IMR-90 (cell line): ENCODE results near the gene NEXN. TPM values are rescaled to one million over a fixed set of nuclear protein-coding genes. Genes with fewer than 3 reads are reported as not detected.
A peak's percentile ranks its signal among the peaks of the same experiment; 100 is the strongest.

Source experiments
- ATAC-seq: fragments of 200-7000 bp; cut with Tn5 transposase; 2 replicates; pipeline ENCODE4 v1.9.1; 2020; ENCODE audit warnings: low read depth, mild to moderate bottlenecking, moderate library complexity
- BruUV-seq: library from RNA; stranded (reverse); fragments of 400-500 nt; replicated peaks from 2 replicates; lab custom pipeline; 2021; lab: Mats Ljungman, UMichigan
- CTCF ChIA-PET: fragments of 300-600 bp; formaldehyde crosslinking; extraction: SDS; loops from one replicate; lab custom pipeline; 2021; ENCODE audit warnings: antibody characterized with exemption; lab: Yijun Ruan, JAX
- POLR2A ChIA-PET: fragments of 300-600 bp; sonication (Branson Sonifier 250); formaldehyde crosslinking; loops from one replicate; lab custom pipeline; 2022; ENCODE audit warnings: antibody characterized with exemption; ENCODE audit not compliant: unreplicated experiment; lab: Charles Lee
- DNase-seq: peaks from one replicate; pipeline ENCODE4 v3.0.0; 2013
- H2AFZ ChIP-seq: replicated peaks from 2 replicates; pipeline ENCODE3; 2013; ENCODE audit warnings: low read length, mild to moderate bottlenecking; ENCODE audit not compliant: poor library complexity
- H2AK5ac ChIP-seq: 2 replicates; pipeline ENCODE4 v1.6.1; 2013; ENCODE audit warnings: low read depth, low read length, inconsistent platforms
- H2AK9ac ChIP-seq: replicated peaks from 2 replicates; pipeline ENCODE3; 2013; ENCODE audit warnings: mild to moderate bottlenecking, low read depth, low read length, moderate library complexity; ENCODE audit not compliant: poor library complexity
- H2BK120ac ChIP-seq: 2 replicates; pipeline ENCODE4 v1.6.1; 2013; ENCODE audit warnings: low read depth, low read length, inconsistent platforms
- H2BK15ac ChIP-seq: 3 replicates; pipeline ENCODE4 v1.6.1; 2013; ENCODE audit warnings: low read depth, low read length, inconsistent platforms
- H2BK20ac ChIP-seq: 2 replicates; pipeline ENCODE4 v1.6.1; 2013; ENCODE audit warnings: low read depth, mild to moderate bottlenecking, inconsistent platforms, low read length, moderate library complexity
- H2BK5ac ChIP-seq: 2 replicates; pipeline ENCODE4 v1.6.1; 2013; ENCODE audit warnings: mild to moderate bottlenecking, low read depth, low read length, inconsistent platforms; ENCODE audit not compliant: poor library complexity, severe bottlenecking
- H3K14ac ChIP-seq: replicated peaks from 2 replicates; pipeline ENCODE4 v1.6.1; 2013; ENCODE audit warnings: low read depth, low read length, inconsistent platforms
- H3K18ac ChIP-seq: 2 replicates; pipeline ENCODE4 v1.6.1; 2013; ENCODE audit warnings: low read depth, low read length, control low read depth
- H3K23ac ChIP-seq: 2 replicates; pipeline ENCODE4 v1.6.1; 2013; ENCODE audit warnings: low read depth, low read length, inconsistent platforms
- H3K27ac ChIP-seq: 2 replicates; pipeline ENCODE4 v1.5.1; 2013; ENCODE audit warnings: mild to moderate bottlenecking, control low read depth, low read length; ENCODE audit not compliant: insufficient read depth
- H3K27me3 ChIP-seq: 2 replicates; pipeline ENCODE4 v1.6.1; 2013; ENCODE audit warnings: low read length; ENCODE audit not compliant: control insufficient read depth, insufficient read depth
- H3K36me3 ChIP-seq: 2 replicates; pipeline ENCODE4 v1.6.1; 2013; ENCODE audit warnings: low read length, mixed read lengths; ENCODE audit not compliant: control insufficient read depth, insufficient read depth
- H3K4ac ChIP-seq: 2 replicates; pipeline ENCODE4 v1.6.1; 2013; ENCODE audit warnings: low read depth, low read length, inconsistent platforms
- H3K4me1 ChIP-seq: 2 replicates; pipeline ENCODE4 v1.6.1; 2013; ENCODE audit warnings: low read length, mixed read lengths; ENCODE audit not compliant: control insufficient read depth, insufficient read depth
- H3K4me2 ChIP-seq: 2 replicates; pipeline ENCODE4 v1.6.1; 2013; ENCODE audit warnings: low read depth, mild to moderate bottlenecking, control low read depth, low read length, moderate library complexity
- H3K4me3 ChIP-seq: 2 replicates; pipeline ENCODE4 v1.5.1; 2013; ENCODE audit warnings: low read depth, mild to moderate bottlenecking, control low read depth, low read length, moderate library complexity; ENCODE audit not compliant: insufficient read depth
- H3K56ac ChIP-seq: 2 replicates; pipeline ENCODE4 v1.6.1; 2013; ENCODE audit warnings: low read length, inconsistent platforms; ENCODE audit not compliant: insufficient read depth; ENCODE audit errors: extremely low read depth
- H3K79me1 ChIP-seq, 2 experiments: 2 replicates each; pipeline ENCODE4 v1.6.1; 2013; ENCODE audit warnings: low read length in 2 of 2, inconsistent platforms in 1 of 2, low read depth in 1 of 2
- H3K9ac ChIP-seq: 2 replicates; pipeline ENCODE4 v1.6.1; 2013; ENCODE audit warnings: low read depth, low read length, control low read depth
- H3K9me1 ChIP-seq: 2 replicates; pipeline ENCODE4 v1.6.1; 2013; ENCODE audit warnings: low read length, inconsistent platforms; ENCODE audit not compliant: insufficient read depth
- H3K9me3 ChIP-seq: 2 replicates; pipeline ENCODE4 v1.6.1; 2013; ENCODE audit warnings: low read length; ENCODE audit not compliant: control insufficient read depth, insufficient read depth
- H4K20me1 ChIP-seq: 2 replicates; pipeline ENCODE4 v1.6.1; 2013; ENCODE audit warnings: low read length, inconsistent platforms; ENCODE audit not compliant: insufficient read depth
- H4K5ac ChIP-seq: 2 replicates; pipeline ENCODE4 v1.6.1; 2013; ENCODE audit warnings: mild to moderate bottlenecking, low read depth, low read length, control low read depth
- H4K8ac ChIP-seq, 2 experiments: 2 replicates each; pipeline ENCODE4 v1.6.1; 2013; ENCODE audit warnings: low read depth in 2 of 2, low read length in 2 of 2, control low read depth in 1 of 2, inconsistent platforms in 1 of 2
- H4K91ac ChIP-seq: 2 replicates; pipeline ENCODE4 v1.6.1; 2013; ENCODE audit warnings: low read depth, low read length, inconsistent platforms; ENCODE audit not compliant: insufficient read depth
- BHLHE40 ChIP-seq: fragments of 150-350 bp; IDR thresholded peaks from 2 replicates; pipeline ENCODE4 v1.6.1; 2016; ENCODE audit warnings: mild to moderate bottlenecking, low read depth, low read length
- CEBPB ChIP-seq: IDR thresholded peaks from 2 replicates; pipeline ENCODE4 v1.6.1; 2012; ENCODE audit warnings: low read depth, low read length, improper control_type of control experiment
- CTCF ChIP-seq: conservative IDR thresholded peaks from 2 replicates; pipeline ENCODE4 v1.5.1; 2012; ENCODE audit warnings: mild to moderate bottlenecking, low read depth, low read length, improper control_type of control experiment
- MAZ ChIP-seq: IDR thresholded peaks from 2 replicates; pipeline ENCODE4 v1.6.1; 2012; ENCODE audit warnings: low read depth, mild to moderate bottlenecking, low read length, improper control_type of control experiment, moderate library complexity, borderline replicate concordance
- MXI1 ChIP-seq: IDR thresholded peaks from 2 replicates; pipeline ENCODE4 v1.6.1; 2012; ENCODE audit warnings: low read depth, mild to moderate bottlenecking, low read length, moderate library complexity, borderline replicate concordance
- NFE2L2 ChIP-seq: fragments of 150-350 bp; IDR thresholded peaks from 2 replicates; pipeline ENCODE4 v1.6.1; 2016; ENCODE audit warnings: low read depth, mild to moderate bottlenecking, low read length
- POLR2A ChIP-seq: IDR thresholded peaks from 2 replicates; pipeline ENCODE4 v1.6.1; 2012; ENCODE audit warnings: mild to moderate bottlenecking, low read depth, low read length
- RAD21 ChIP-seq: IDR thresholded peaks from 2 replicates; pipeline ENCODE4 v1.6.1; 2012; ENCODE audit warnings: low read length, improper control_type of control experiment
- RCOR1 ChIP-seq: IDR thresholded peaks from 2 replicates; pipeline ENCODE4 v1.6.1; 2012; ENCODE audit warnings: mild to moderate bottlenecking, low read length, improper control_type of control experiment; ENCODE audit not compliant: insufficient replicate concordance
- WGBS, 2 experiments: methylation state at CpG; one replicate each; pipeline versions ENCODE4 v1.1.5 to v1.1.7; 2013; ENCODE audit warnings: missing lambda C conversion rate in 2 of 2; ENCODE audit not compliant: insufficient read length in 1 of 2; ENCODE audit errors: extremely low coverage in 2 of 2; 5-methylcytosine and 5-hydroxymethylcytosine counted together
- dilution Hi-C: fragments of 300-500 bp; cut with HindIII; formaldehyde crosslinking; loops from one replicate; pipeline ENCODE4 v1.14.3; 2018; ENCODE audit warnings: low sequenced_read_pairs; ENCODE audit not compliant: unreplicated experiment
- in situ Hi-C: fragments of 300-500 bp; cut with MboI; formaldehyde crosslinking; loops from 3 replicates; pipeline ENCODE4 v1.14.3; 2019; ENCODE audit warnings: low sequenced_read_pairs, inconsistent platforms, mixed read lengths
- intact Hi-C: fragments of 100-400 bp; cut with micrococcal nuclease; formaldehyde crosslinking; loops from 2 replicates; pipeline ENCODE4 v1.10.0; 2022
- polyA plus RNA-seq, 3 experiments: library from polyadenylated mRNA; depleted of rRNA; stranded (reverse); fragments of >200 nt; gene quantifications; 2 replicates each; pipeline ENCODE4 v1.2.3, GENCODE V29; 2012; ENCODE audit warnings: low replicate concordance in 1 of 3
- total RNA-seq: library from RNA; depleted of rRNA; stranded (reverse); fragments of >200 nt; gene quantifications from 2 replicates; pipeline ENCODE4 v1.2.3, GENCODE V29; 2012
- TF ChIP-seq, protein P1 (sequence below): fragments of 150-350 bp; IDR thresholded peaks from 2 replicates; pipeline ENCODE4 v1.6.1; 2017; ENCODE audit warnings: mild to moderate bottlenecking, antibody characterized with exemption, low read length, low read depth

Gene NEXN
- total and polyA plus RNA-seq, 2 of the 4 experiments (the other 2 are of a cell fraction) = 5.2 to 16.1 TPM

DNA sequence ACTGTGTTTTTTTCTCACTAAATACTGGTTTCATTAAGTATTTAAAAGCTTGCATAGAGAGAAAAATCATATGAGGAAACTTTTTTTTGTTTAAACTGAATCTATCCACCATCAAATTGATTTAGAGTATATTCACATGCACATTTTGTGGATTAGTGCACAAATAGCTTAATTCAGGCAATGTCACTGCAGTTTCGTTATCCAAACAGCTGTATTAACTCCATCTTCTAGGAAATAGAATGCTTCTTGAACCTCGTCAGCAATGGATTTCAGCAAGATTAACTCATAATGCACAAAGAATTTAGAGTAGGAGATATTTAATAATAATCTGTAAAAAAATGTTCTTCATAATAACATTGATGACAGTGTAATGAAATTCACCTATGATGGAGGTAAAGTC is 37.5 kb downstream of the NEXN start:
- ChIA-PET CTCF (no interaction called here), POLR2A (no interaction called here)
- Histone ChIP-seq H2AK5ac (no peak overlapping the region), H3K79me1 (peaks cover 26 to 44% of the 10 kb centered on the region in 2 experiments), H4K8ac (0 out of 4 replicates have a peak overlapping the region, but pooled peaks of 1 of the 2 experiments have one; percentile 13), H4K5ac (no peak overlapping the region), H3K27ac (no peak overlapping the region), H4K20me1 (peaks cover 6% of the 10 kb centered on the region; the same call in 1 of the 2 replicates), H2BK5ac (no peak overlapping the region), H3K27me3 (no peaks in the 10 kb centered on the region), H3K36me3 (peaks cover 54% of the 10 kb centered on the region), H3K4me3 (no peak overlapping the region), H2BK20ac (no peak overlapping the region), H3K4ac (no peak overlapping the region), H2BK15ac (no peak overlapping the region), H3K18ac (no peak overlapping the region), H3K4me2 (no peak overlapping the region), H3K14ac (no peak overlapping the region), H2AK9ac (no peak overlapping the region), H3K9ac (no peak overlapping the region), H3K56ac (no peak overlapping the region), H3K4me1 (no peaks in the 10 kb centered on the region), H3K23ac (no peak overlapping the region), H2AFZ (no peak overlapping the region), H4K91ac (no peak overlapping the region), H3K9me3 (no peaks in the 10 kb centered on the region), H3K9me1 (peaks cover 4% of the 10 kb centered on the region), H2BK120ac (no peak overlapping the region)
- BruUV-seq = no TSS peak
- DNase-seq (no peak), ATAC-seq (no peak)
- in situ Hi-C loops = no loop called here
- dilution Hi-C loops = no loop called here
- intact Hi-C loops = no loop called here
- WGBS, 2 experiments = 80% methylated on average over 1 of the region's 2 CpGs; no CpG with 5 or more reads in 1 of the 2 experiments
- TF ChIP-seq CTCF (no peak), BHLHE40 (no peak), RAD21 (no peak), RCOR1 (no peak), MXI1 (no peak), NFE2L2 (no peak), CEBPB (no peak), MAZ (no peak), POLR2A (no peak)
- TF ChIP-seq, protein P1, sequence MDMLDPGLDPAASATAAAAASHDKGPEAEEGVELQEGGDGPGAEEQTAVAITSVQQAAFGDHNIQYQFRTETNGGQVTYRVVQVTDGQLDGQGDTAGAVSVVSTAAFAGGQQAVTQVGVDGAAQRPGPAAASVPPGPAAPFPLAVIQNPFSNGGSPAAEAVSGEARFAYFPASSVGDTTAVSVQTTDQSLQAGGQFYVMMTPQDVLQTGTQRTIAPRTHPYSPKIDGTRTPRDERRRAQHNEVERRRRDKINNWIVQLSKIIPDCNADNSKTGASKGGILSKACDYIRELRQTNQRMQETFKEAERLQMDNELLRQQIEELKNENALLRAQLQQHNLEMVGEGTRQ = no peak
